Caco-2 (cell line): ENCODE results near the gene SSR1. TPM values are rescaled to one million over a fixed set of nuclear protein-coding genes. Genes with fewer than 3 reads are reported as not detected.

Source experiments
- BruUV-seq: library from RNA; stranded (reverse); fragments of 400-500 nt; replicated peaks from 2 replicates; lab custom pipeline; 2021; lab: Mats Ljungman, UMichigan
- CTCF ChIA-PET: fragments of 300-600 bp; sonication (Branson Sonifier 250); formaldehyde crosslinking; loops from one replicate; lab custom pipeline; 2022; ENCODE audit warnings: antibody characterized with exemption; lab: Charles Lee
- POLR2A ChIA-PET: fragments of 300-600 bp; sonication (Branson Sonifier 250); formaldehyde crosslinking; loops from one replicate; lab custom pipeline; 2022; ENCODE audit warnings: antibody characterized with exemption; lab: Charles Lee
- DNase-seq, 2 experiments: peaks; one replicate each; pipeline versions ENCODE4 v3.0.0 to v3.0.0-alpha.2; 2020 to 2022
- H3K27me3 ChIP-seq: replicated peaks from 2 replicates; pipeline ENCODE4 v1.6.0; 2011; ENCODE audit warnings: low read length; ENCODE audit not compliant: control insufficient read depth, insufficient read depth
- H3K36me3 ChIP-seq: 2 replicates; pipeline ENCODE4 v1.5.1; 2011; ENCODE audit warnings: low read length; ENCODE audit not compliant: control insufficient read depth, insufficient read depth
- H3K4me1 ChIP-seq: fragments of 250-450 bp; sonication (Bioruptor Pico); 2 replicates; pipeline ENCODE4 v1.5.1; 2020; ENCODE audit warnings: mild to moderate bottlenecking
- H3K4me3 ChIP-seq: 2 replicates; pipeline ENCODE4 v1.5.1; 2011; ENCODE audit warnings: low read depth, mild to moderate bottlenecking, control low read depth, low read length
- H3K9me3 ChIP-seq: fragments of 250-450 bp; sonication (Bioruptor Pico); 2 replicates; pipeline ENCODE4 v1.5.1; 2020; ENCODE audit warnings: mild to moderate bottlenecking, moderate library complexity
- H3K27ac Mint-ChIP-seq: one replicate; pipeline ENCODE4 v1.8.0; 2022; ENCODE audit warnings: mixed read lengths; ENCODE audit not compliant: unreplicated experiment
- H3K27me3 Mint-ChIP-seq: one replicate; pipeline ENCODE4 v1.8.0; 2022; ENCODE audit warnings: mixed read lengths; ENCODE audit not compliant: insufficient read depth, unreplicated experiment
- H3K36me3 Mint-ChIP-seq: one replicate; pipeline ENCODE4 v1.8.0; 2022; ENCODE audit warnings: mild to moderate bottlenecking, mixed read lengths; ENCODE audit not compliant: insufficient read depth, unreplicated experiment
- H3K4me1 Mint-ChIP-seq: one replicate; pipeline ENCODE4 v1.8.0; 2022; ENCODE audit warnings: low read depth, mixed read lengths; ENCODE audit not compliant: unreplicated experiment
- H3K4me3 Mint-ChIP-seq: one replicate; pipeline ENCODE4 v1.8.0; 2022; ENCODE audit warnings: mild to moderate bottlenecking, moderate library complexity, mixed read lengths; ENCODE audit not compliant: unreplicated experiment
- H3K9me3 Mint-ChIP-seq: one replicate; pipeline ENCODE4 v1.8.0; 2022; ENCODE audit warnings: mixed read lengths; ENCODE audit not compliant: unreplicated experiment
- CTCF ChIP-seq, 2 experiments: fragments of 200-600 bp in 1 of 2; IDR thresholded peaks; 1 replicate in 1 of 2; 2 replicates in 1 of 2; pipeline versions ENCODE4 v1.5.1 to v1.8.0; 2011 to 2022; ENCODE audit warnings: antibody characterized with exemption in 1 of 2, control low read depth in 1 of 2, inconsistent platforms in 1 of 2, low read depth in 1 of 2, low read length in 1 of 2, mild to moderate bottlenecking in 1 of 2, moderate library complexity in 1 of 2; ENCODE audit not compliant: insufficient read depth in 1 of 2, severe bottlenecking in 1 of 2, unreplicated experiment in 1 of 2
- intact Hi-C: fragments of 100-400 bp; cut with micrococcal nuclease; formaldehyde crosslinking; loops from one replicate; pipeline ENCODE4 v1.10.0; 2022; ENCODE audit not compliant: unreplicated experiment
- total RNA-seq: library from RNA; stranded (reverse); gene quantifications from 2 replicates; pipeline ENCODE4 v1.2.3, GENCODE V29; 2022

The SSR1 gene
- total RNA-seq, 1 experiment from 2014 or later = 150 TPM

GRCh38 chr6:7334685-7335084, 21.7 kb upstream of the SSR1 start:
- no peaks in the 10 kb centered on the region for H3K9me3 Mint-ChIP-seq
- BruUV-seq = no TSS peak
- POLR2A ChIA-PET = interaction anchor here (0.9 kb wide), 1 partner anchor 20 kb away, joined by 5 read pairs; no protein-coding TSS in a partner anchor
- Histone ChIP-seq H3K4me1 (no peaks in the 10 kb centered on the region), H3K4me3 (no peak overlapping the region), H3K36me3 (no peaks in the 10 kb centered on the region), H3K27me3 (no peaks in the 10 kb centered on the region), H3K9me3 (no peaks in the 10 kb centered on the region)
- CTCF ChIA-PET = no interaction called here
- no peak for DNase-seq
- H3K36me3 Mint-ChIP-seq = no peaks in the 10 kb centered on the region
- no peak for TF ChIP-seq CTCF (IDR thresholded peaks at IDR 0.05; ENCODE audit: insufficient read depth in 1 of 2, low read depth in 1 of 2, low read length in 1 of 2, severe bottlenecking in 1 of 2, unreplicated experiment in 1 of 2)
- H3K27ac Mint-ChIP-seq = no peak overlapping the region
- H3K4me1 Mint-ChIP-seq = no peaks in the 10 kb centered on the region
- no peak overlapping the region for H3K4me3 Mint-ChIP-seq
- no peaks in the 10 kb centered on the region for H3K27me3 Mint-ChIP-seq
- intact Hi-C loops = no loop called here

- H3K27me3 ChIP-seq = no peaks in the 10 kb centered on the region
- Mint-ChIP-seq H3K27ac (no peak overlapping the region), H3K9me3 (no peaks in the 10 kb centered on the region), H3K4me1 (no peaks in the 10 kb centered on the region), H3K27me3 (no peaks in the 10 kb centered on the region), H3K4me3 (no peak overlapping the region), H3K36me3 (peaks cover 6% of the 10 kb centered on the region)
- BruUV-seq = no TSS peak
- no peak for TF ChIP-seq CTCF (IDR thresholded peaks at IDR 0.05; ENCODE audit: insufficient read depth in 1 of 2, low read depth in 1 of 2, low read length in 1 of 2, severe bottlenecking in 1 of 2, unreplicated experiment in 1 of 2)
- no peaks in the 10 kb centered on the region for H3K36me3 ChIP-seq
- ChIA-PET CTCF (no interaction called here), POLR2A (no interaction called here)
- intact Hi-C loops = no loop called here
- no peak for DNase-seq
- no peaks in the 10 kb centered on the region for H3K4me1 ChIP-seq
- H3K4me3 ChIP-seq = no peak overlapping the region
- no peaks in the 10 kb centered on the region for H3K9me3 ChIP-seq
Measured at GRCh38 chr6:7332090-7332745, 19.2 kb upstream of the SSR1 start.

GRCh38 chr6:7331452-7331851, 18.5 kb upstream of the SSR1 start:
- intact Hi-C loops = no loop called here
- H3K9me3 Mint-ChIP-seq = no peaks in the 10 kb centered on the region
- H3K4me3 ChIP-seq = no peak overlapping the region
- H3K9me3 ChIP-seq = no peaks in the 10 kb centered on the region
- no TSS peak for BruUV-seq
- ChIA-PET POLR2A (no interaction called here), CTCF (no interaction called here)
- H3K27me3 Mint-ChIP-seq = no peaks in the 10 kb centered on the region
- no peak for TF ChIP-seq CTCF (IDR thresholded peaks at IDR 0.05; ENCODE audit: insufficient read depth in 1 of 2, low read depth in 1 of 2, low read length in 1 of 2, severe bottlenecking in 1 of 2, unreplicated experiment in 1 of 2)
- no peaks in the 10 kb centered on the region for H3K36me3 ChIP-seq
- no peak for DNase-seq
- H3K4me3 Mint-ChIP-seq = no peak overlapping the region
- H3K27ac Mint-ChIP-seq = no peak overlapping the region
- H3K4me1 ChIP-seq = no peaks in the 10 kb centered on the region
- no peaks in the 10 kb centered on the region for H3K4me1 Mint-ChIP-seq
- H3K36me3 Mint-ChIP-seq = peaks cover 6% of the 10 kb centered on the region
- H3K27me3 ChIP-seq = no peaks in the 10 kb centered on the region
